ENCODE data around the gene KCNQ1OT1. TPM values are rescaled to one million over a fixed set of nuclear protein-coding genes. Genes with fewer than 3 reads are reported as not detected.

The KCNQ1OT1 gene
- total RNA-seq, 1 experiment from 2014 or later, result 2.7 TPM

- Histone ChIP-seq H3K36me3 (ENCODE audit: insufficient read depth, low read length) (no peaks in the 10 kb centered on the region), H3K4me3 (ENCODE audit: low read length) (no peak overlapping the region), H3K79me2 (ENCODE audit: low read length) (no peaks in the 10 kb centered on the region), H3K4me1 (ENCODE audit: low read length) (no peaks in the 10 kb centered on the region), H3K4me2 (ENCODE audit: low read depth, low read length, poor library complexity, severe bottlenecking) (no peak overlapping the region), H3K27me3 (ENCODE audit: low read length) (no peaks in the 10 kb centered on the region), H2AFZ (ENCODE audit: low read length) (no peak overlapping the region), H4K20me1 (ENCODE audit: insufficient read depth, low read depth, low read length) (no peaks in the 10 kb centered on the region), H3K9ac (ENCODE audit: low read length) (no peak overlapping the region), H3K27ac (ENCODE audit: low read length) (no peak overlapping the region), H3K9me2 (replicated peaks; ENCODE audit: insufficient read depth, low read length) (no peaks in the 10 kb centered on the region), H3K9me3 (ENCODE audit: low read length) (no peaks in the 10 kb centered on the region)
- DNase-seq, result no peak
These were observed 114.8 kb downstream of the KCNQ1OT1 start for GRCh38 chr11:2584812-2585565.

GRCh38 chr11:2584434-2584811 is 115.4 kb downstream of the KCNQ1OT1 start:
- no peaks in the 10 kb centered on the region for H3K9me3 ChIP-seq (ENCODE audit: low read length)
- H3K79me2 ChIP-seq (ENCODE audit: low read length), result no peaks in the 10 kb centered on the region
- H2AFZ ChIP-seq (ENCODE audit: low read length), result no peak overlapping the region
- H3K36me3 ChIP-seq (ENCODE audit: insufficient read depth, low read length), result no peaks in the 10 kb centered on the region
- H3K27ac ChIP-seq (ENCODE audit: low read length), result no peak overlapping the region
- H3K27me3 ChIP-seq (ENCODE audit: low read length), result no peaks in the 10 kb centered on the region
- no peaks in the 10 kb centered on the region for H3K9me2 ChIP-seq (replicated peaks; ENCODE audit: insufficient read depth, low read length)
- H3K4me2 ChIP-seq (ENCODE audit: low read depth, low read length, poor library complexity, severe bottlenecking), result no peak overlapping the region
- H3K4me3 ChIP-seq (ENCODE audit: low read length), result no peak overlapping the region
- no peaks in the 10 kb centered on the region for H3K4me1 ChIP-seq (ENCODE audit: low read length)
- no peaks in the 10 kb centered on the region for H4K20me1 ChIP-seq (ENCODE audit: insufficient read depth, low read depth, low read length)
- DNase-seq, result no peak
- no peak overlapping the region for H3K9ac ChIP-seq (ENCODE audit: low read length)

DNA sequence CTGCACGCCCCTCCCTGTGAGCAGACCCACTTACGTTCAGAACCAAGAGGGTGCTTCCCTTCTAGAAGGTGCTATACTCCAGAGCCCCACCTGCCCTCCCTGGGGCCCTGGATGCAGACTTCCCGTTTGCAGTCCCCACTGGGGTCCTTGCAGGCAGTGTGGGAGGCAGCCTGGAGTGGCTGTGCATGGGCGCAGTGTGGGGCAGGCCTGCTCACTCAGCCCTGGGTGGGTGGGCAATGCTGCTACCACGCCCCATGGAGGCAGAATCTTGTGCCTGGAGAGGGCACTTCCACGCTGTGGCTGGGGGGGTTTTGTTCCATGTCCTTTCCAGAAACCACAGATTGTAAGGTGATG is 116.2 kb downstream of the KCNQ1OT1 start:
- H3K4me3 ChIP-seq (ENCODE audit: low read length), result no peak overlapping the region
- no peaks in the 10 kb centered on the region for H3K36me3 ChIP-seq (ENCODE audit: insufficient read depth, low read length)
- H3K27ac ChIP-seq (ENCODE audit: low read length), result no peak overlapping the region
- H3K9ac ChIP-seq (ENCODE audit: low read length), result no peak overlapping the region
- no peaks in the 10 kb centered on the region for H3K9me3 ChIP-seq (ENCODE audit: low read length)
- no peaks in the 10 kb centered on the region for H3K79me2 ChIP-seq (ENCODE audit: low read length)
- H3K4me2 ChIP-seq (ENCODE audit: low read depth, low read length, poor library complexity, severe bottlenecking), result no peak overlapping the region
- no peak for DNase-seq
- H3K9me2 ChIP-seq (replicated peaks; ENCODE audit: insufficient read depth, low read length), result no peaks in the 10 kb centered on the region
- no peaks in the 10 kb centered on the region for H4K20me1 ChIP-seq (ENCODE audit: insufficient read depth, low read depth, low read length)
- no peak overlapping the region for H2AFZ ChIP-seq (ENCODE audit: low read length)
- H3K4me1 ChIP-seq (ENCODE audit: low read length), result no peaks in the 10 kb centered on the region
- H3K27me3 ChIP-seq (ENCODE audit: low read length), result no peaks in the 10 kb centered on the region

GRCh38 chr11:2582946-2583604 is 116.7 kb downstream of the KCNQ1OT1 start:
- Histone ChIP-seq H4K20me1 (ENCODE audit: insufficient read depth, low read depth, low read length) (no peaks in the 10 kb centered on the region), H3K36me3 (ENCODE audit: insufficient read depth, low read length) (no peaks in the 10 kb centered on the region), H3K4me3 (ENCODE audit: low read length) (no peak overlapping the region), H3K79me2 (ENCODE audit: low read length) (no peaks in the 10 kb centered on the region), H3K9ac (ENCODE audit: low read length) (no peak overlapping the region), H2AFZ (ENCODE audit: low read length) (no peak overlapping the region), H3K9me3 (ENCODE audit: low read length) (no peaks in the 10 kb centered on the region), H3K27ac (ENCODE audit: low read length) (no peak overlapping the region), H3K4me2 (ENCODE audit: low read depth, low read length, poor library complexity, severe bottlenecking) (no peak overlapping the region), H3K27me3 (ENCODE audit: low read length) (no peaks in the 10 kb centered on the region), H3K9me2 (replicated peaks; ENCODE audit: insufficient read depth, low read length) (no peaks in the 10 kb centered on the region), H3K4me1 (ENCODE audit: low read length) (no peaks in the 10 kb centered on the region)
- no peak for DNase-seq

GRCh38 chr11:2582351-2582945 is 117.3 kb downstream of the KCNQ1OT1 start:
- H3K9ac ChIP-seq (ENCODE audit: low read length), result no peak overlapping the region
- H3K4me2 ChIP-seq (ENCODE audit: low read depth, low read length, poor library complexity, severe bottlenecking), result no peak overlapping the region
- H3K4me1 ChIP-seq (ENCODE audit: low read length), result no peaks in the 10 kb centered on the region
- no peak overlapping the region for H3K27ac ChIP-seq (ENCODE audit: low read length)
- no peak for DNase-seq
- no peaks in the 10 kb centered on the region for H3K79me2 ChIP-seq (ENCODE audit: low read length)
- no peaks in the 10 kb centered on the region for H4K20me1 ChIP-seq (ENCODE audit: insufficient read depth, low read depth, low read length)
- no peaks in the 10 kb centered on the region for H3K27me3 ChIP-seq (ENCODE audit: low read length)
- H3K36me3 ChIP-seq (ENCODE audit: insufficient read depth, low read length), result no peaks in the 10 kb centered on the region
- no peak overlapping the region for H2AFZ ChIP-seq (ENCODE audit: low read length)
- no peaks in the 10 kb centered on the region for H3K9me3 ChIP-seq (ENCODE audit: low read length)
- H3K4me3 ChIP-seq (ENCODE audit: low read length), result no peak overlapping the region
- H3K9me2 ChIP-seq (replicated peaks; ENCODE audit: insufficient read depth, low read length), result no peaks in the 10 kb centered on the region

DNA sequence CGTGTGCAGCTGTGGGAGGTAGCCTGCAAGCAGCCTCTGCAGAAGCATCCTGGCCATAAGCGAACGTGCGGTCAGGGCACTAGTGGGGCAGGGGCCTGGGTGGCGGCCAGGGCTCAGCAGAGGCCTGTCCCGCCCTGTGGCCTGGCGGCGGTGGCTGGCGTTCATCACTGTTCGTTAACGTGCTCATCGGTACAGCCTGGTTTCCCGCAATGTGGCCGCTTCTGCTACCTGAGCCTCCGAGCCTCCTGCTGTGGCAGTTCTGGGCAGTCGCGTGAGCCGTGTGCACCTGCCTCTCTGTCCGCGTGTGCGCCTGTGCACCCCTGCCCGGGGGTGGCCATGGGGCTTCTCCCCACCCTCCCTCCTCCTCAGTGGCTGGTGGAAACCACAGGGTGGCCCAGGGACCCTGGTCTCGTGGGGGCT is 117.9 kb downstream of the KCNQ1OT1 start:
- H3K36me3 ChIP-seq (ENCODE audit: insufficient read depth, low read length), result no peaks in the 10 kb centered on the region
- H3K9me3 ChIP-seq (ENCODE audit: low read length), result no peaks in the 10 kb centered on the region
- no peak for DNase-seq
- H4K20me1 ChIP-seq (ENCODE audit: insufficient read depth, low read depth, low read length), result no peaks in the 10 kb centered on the region
- H3K4me3 ChIP-seq (ENCODE audit: low read length), result no peak overlapping the region
- no peaks in the 10 kb centered on the region for H3K79me2 ChIP-seq (ENCODE audit: low read length)
- H3K9ac ChIP-seq (ENCODE audit: low read length), result no peak overlapping the region
- H3K9me2 ChIP-seq (replicated peaks; ENCODE audit: insufficient read depth, low read length), result no peaks in the 10 kb centered on the region
- H3K27me3 ChIP-seq (ENCODE audit: low read length), result no peaks in the 10 kb centered on the region
- H3K27ac ChIP-seq (ENCODE audit: low read length), result no peak overlapping the region
- no peak overlapping the region for H2AFZ ChIP-seq (ENCODE audit: low read length)
- H3K4me1 ChIP-seq (ENCODE audit: low read length), result no peaks in the 10 kb centered on the region
- H3K4me2 ChIP-seq (ENCODE audit: low read depth, low read length, poor library complexity, severe bottlenecking), result no peak overlapping the region

DNA sequence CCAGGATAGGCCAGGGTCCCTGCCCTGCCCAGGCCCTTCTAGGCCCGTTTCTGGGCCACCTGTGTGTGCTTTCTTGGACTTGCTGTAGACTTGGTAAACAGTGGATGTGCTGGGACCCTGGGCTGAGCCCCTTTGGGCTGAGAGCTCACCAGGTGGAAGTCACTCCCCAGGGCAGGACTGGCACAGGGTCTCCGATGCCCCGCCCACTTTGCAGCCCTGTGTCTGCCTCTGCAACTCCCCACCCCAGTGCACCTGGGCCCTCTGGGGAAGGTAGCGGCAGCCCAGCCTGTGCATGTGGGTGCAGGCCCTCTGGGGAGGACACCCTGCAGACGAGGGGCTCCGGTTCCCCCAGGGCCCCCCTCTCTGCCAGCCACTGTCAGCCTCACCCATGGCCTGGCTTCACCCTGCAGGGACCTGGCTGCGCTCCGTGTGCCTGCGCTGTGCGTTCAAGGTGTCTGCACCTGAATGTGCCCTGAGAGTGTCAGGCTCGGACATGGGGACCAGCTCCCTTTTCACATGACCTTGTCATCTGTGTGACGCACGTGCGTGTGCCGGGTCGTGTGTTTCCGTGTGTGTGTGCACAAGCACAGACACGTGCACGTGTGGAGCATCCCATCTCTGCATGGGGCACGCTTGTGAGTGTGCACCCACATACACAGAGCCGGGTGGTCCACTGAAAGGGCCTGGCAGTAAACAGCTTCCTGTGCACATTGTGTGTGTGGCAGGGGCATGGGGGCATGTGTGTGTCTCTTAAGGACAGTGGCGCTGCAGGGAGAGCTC is 118.5 kb downstream of the KCNQ1OT1 start:
- Histone ChIP-seq H3K9me2 (replicated peaks; ENCODE audit: insufficient read depth, low read length) (no peaks in the 10 kb centered on the region), H3K9ac (ENCODE audit: low read length) (no peak overlapping the region), H3K9me3 (ENCODE audit: low read length) (no peaks in the 10 kb centered on the region), H3K27ac (ENCODE audit: low read length) (no peak overlapping the region), H3K4me2 (ENCODE audit: low read depth, low read length, poor library complexity, severe bottlenecking) (no peak overlapping the region), H3K36me3 (ENCODE audit: insufficient read depth, low read length) (no peaks in the 10 kb centered on the region), H3K79me2 (ENCODE audit: low read length) (no peaks in the 10 kb centered on the region), H3K4me3 (ENCODE audit: low read length) (no peak overlapping the region), H3K4me1 (ENCODE audit: low read length) (no peaks in the 10 kb centered on the region), H4K20me1 (ENCODE audit: insufficient read depth, low read depth, low read length) (no peaks in the 10 kb centered on the region), H3K27me3 (ENCODE audit: low read length) (no peaks in the 10 kb centered on the region), H2AFZ (ENCODE audit: low read length) (no peak overlapping the region)
- no peak for DNase-seq

- DNase-seq, result no peak
- no peaks in the 10 kb centered on the region for H3K79me2 ChIP-seq (ENCODE audit: low read length)
- no peak overlapping the region for H3K9ac ChIP-seq (ENCODE audit: low read length)
- no peak overlapping the region for H3K4me3 ChIP-seq (ENCODE audit: low read length)
- H3K27ac ChIP-seq (ENCODE audit: low read length), result no peak overlapping the region
- H3K4me2 ChIP-seq (ENCODE audit: low read depth, low read length, poor library complexity, severe bottlenecking), result no peak overlapping the region
- no peak overlapping the region for H2AFZ ChIP-seq (ENCODE audit: low read length)
- H3K4me1 ChIP-seq (ENCODE audit: low read length), result no peaks in the 10 kb centered on the region
- no peaks in the 10 kb centered on the region for H3K27me3 ChIP-seq (ENCODE audit: low read length)
- H3K9me3 ChIP-seq (ENCODE audit: low read length), result no peaks in the 10 kb centered on the region
- no peaks in the 10 kb centered on the region for H4K20me1 ChIP-seq (ENCODE audit: insufficient read depth, low read depth, low read length)
- H3K36me3 ChIP-seq (ENCODE audit: insufficient read depth, low read length), result no peaks in the 10 kb centered on the region
- no peaks in the 10 kb centered on the region for H3K9me2 ChIP-seq (replicated peaks; ENCODE audit: insufficient read depth, low read length)
These were observed 119.2 kb downstream of the KCNQ1OT1 start for GRCh38 chr11:2580571-2581001.

All from Karpas-422 (cell line).